Measurements from ENCODE around the gene ANO4.
"Not testable (repeated sequence)": the region's sequence is repeated elsewhere in the genome, so short reads cannot be mapped to it uniquely, and the experiment has no call there.

ANO4 gene

DNA sequence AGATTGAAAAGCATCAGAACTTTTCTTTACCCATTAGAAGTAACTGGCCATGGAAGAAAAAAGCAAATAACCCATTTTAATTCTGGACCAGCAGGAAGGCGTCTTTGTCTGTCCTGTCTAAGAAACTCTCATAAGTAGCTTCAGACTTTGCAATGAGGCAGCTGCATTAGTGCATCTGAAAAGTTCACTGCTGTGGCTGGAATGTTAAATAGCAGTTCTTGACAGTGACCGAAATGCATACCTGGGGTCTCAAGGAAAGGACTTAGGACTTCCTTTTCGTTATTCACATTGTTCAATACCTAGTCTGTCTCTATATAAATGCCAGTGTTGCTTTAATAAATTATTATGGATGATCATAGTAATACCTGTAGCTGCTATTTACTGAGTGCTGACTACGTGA lies 125.9 kb downstream of the ANO4 start:
- Histone ChIP-seq H3K4me3 (ENCODE audit: low read depth in 1 of 2, low read length in 2 of 2) (no peak overlapping the region), H3K27ac (ENCODE audit: low read depth, low read length) (no peak overlapping the region), H3K9me3 (ENCODE audit: low read length) (no peaks in the 10 kb centered on the region), H3K4me1 (ENCODE audit: insufficient read depth, low read length) (no peaks in the 10 kb centered on the region), H3K9ac (ENCODE audit: low read length) (no peak overlapping the region), H3K27me3 (ENCODE audit: control insufficient read depth in 1 of 2, insufficient read depth in 2 of 2, low read length in 2 of 2) (no peaks in the 10 kb centered on the region), H3K36me3 (ENCODE audit: insufficient read depth, low read length) (no peaks in the 10 kb centered on the region)

DNA sequence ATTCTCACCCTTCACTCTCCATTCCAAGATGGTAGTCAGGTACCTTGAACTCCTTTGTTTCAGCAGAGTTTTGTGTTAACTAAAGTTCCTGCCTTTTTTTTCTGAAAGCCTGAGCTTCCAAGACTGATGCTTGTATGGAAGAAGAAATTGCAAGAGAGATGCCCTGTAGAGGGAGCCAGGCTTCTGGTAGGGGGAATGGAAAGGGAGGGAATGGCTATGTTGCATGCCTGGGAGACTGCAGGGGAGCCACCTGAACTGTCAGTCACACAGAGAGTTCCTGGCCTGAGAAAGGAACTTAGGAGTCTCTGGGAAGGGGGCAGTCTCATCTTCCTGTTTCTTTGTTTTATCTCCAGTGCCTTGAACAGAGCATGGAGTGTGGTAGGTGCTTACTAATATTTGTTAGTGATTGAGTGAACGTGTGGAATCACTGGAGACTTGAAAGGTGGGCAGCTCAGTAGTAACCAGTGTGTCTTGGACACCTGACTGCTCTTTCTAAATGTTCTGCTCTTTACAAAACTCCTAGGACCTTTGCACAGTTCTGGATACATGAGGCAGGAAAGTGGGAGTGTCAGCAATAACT lies 132.2 kb downstream of the ANO4 start:
- H3K36me3 ChIP-seq (ENCODE audit: insufficient read depth, low read length), result no peaks in the 10 kb centered on the region
- no peak overlapping the region for H3K9ac ChIP-seq (ENCODE audit: low read length)
- H3K9me3 ChIP-seq (ENCODE audit: low read length), result no peaks in the 10 kb centered on the region
- no peaks in the 10 kb centered on the region for H3K4me1 ChIP-seq (ENCODE audit: insufficient read depth, low read length)
- H3K27me3 ChIP-seq (ENCODE audit: control insufficient read depth in 1 of 2, insufficient read depth in 2 of 2, low read length in 2 of 2), result no peaks in the 10 kb centered on the region
- no peak overlapping the region for H3K4me3 ChIP-seq (ENCODE audit: low read depth in 1 of 2, low read length in 2 of 2)
- no peak overlapping the region for H3K27ac ChIP-seq (ENCODE audit: low read depth, low read length)

DNA sequence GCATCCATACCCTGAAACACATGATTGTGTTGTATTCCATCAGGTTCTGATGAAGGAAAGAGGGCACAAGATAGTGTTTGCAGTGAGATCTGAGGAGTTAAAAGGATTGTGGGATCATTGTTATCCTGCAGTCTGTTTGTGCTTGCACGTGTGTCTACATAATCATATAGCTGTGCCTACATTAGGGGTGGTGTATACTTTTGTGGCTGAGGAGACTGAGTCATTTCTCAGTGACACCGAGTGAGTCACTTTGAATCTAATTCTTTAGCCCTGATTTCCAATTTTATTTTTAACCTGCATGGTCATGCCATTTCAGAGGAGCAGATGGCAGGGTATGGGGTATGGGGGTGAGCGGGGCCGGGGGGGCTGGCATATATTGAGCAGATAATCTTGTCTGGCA lies 133.2 kb downstream of the ANO4 start:
- Histone ChIP-seq H3K27ac (ENCODE audit: low read depth, low read length) (no peak overlapping the region), H3K27me3 (ENCODE audit: control insufficient read depth in 1 of 2, insufficient read depth in 2 of 2, low read length in 2 of 2) (no peaks in the 10 kb centered on the region), H3K9ac (ENCODE audit: low read length) (no peak overlapping the region), H3K4me3 (ENCODE audit: low read depth in 1 of 2, low read length in 2 of 2) (no peak overlapping the region), H3K9me3 (ENCODE audit: low read length) (no peaks in the 10 kb centered on the region), H3K36me3 (ENCODE audit: insufficient read depth, low read length) (no peaks in the 10 kb centered on the region), H3K4me1 (ENCODE audit: insufficient read depth, low read length) (no peaks in the 10 kb centered on the region)

- no peak overlapping the region for H3K27ac ChIP-seq (ENCODE audit: low read depth, low read length)
- H3K36me3 ChIP-seq (ENCODE audit: insufficient read depth, low read length), result no peaks in the 10 kb centered on the region
- no peaks in the 10 kb centered on the region for H3K4me1 ChIP-seq (ENCODE audit: insufficient read depth, low read length)
- no peak overlapping the region for H3K4me3 ChIP-seq (ENCODE audit: low read depth in 1 of 2, low read length in 2 of 2)
- H3K9me3 ChIP-seq (ENCODE audit: low read length), result no peaks in the 10 kb centered on the region
- H3K27me3 ChIP-seq (ENCODE audit: control insufficient read depth in 1 of 2, insufficient read depth in 2 of 2, low read length in 2 of 2), result no peaks in the 10 kb centered on the region
- no peak overlapping the region for H3K9ac ChIP-seq (ENCODE audit: low read length)
Measured at GRCh38 chr12:100932571-100932970, 138.0 kb downstream of the ANO4 start.

DNA sequence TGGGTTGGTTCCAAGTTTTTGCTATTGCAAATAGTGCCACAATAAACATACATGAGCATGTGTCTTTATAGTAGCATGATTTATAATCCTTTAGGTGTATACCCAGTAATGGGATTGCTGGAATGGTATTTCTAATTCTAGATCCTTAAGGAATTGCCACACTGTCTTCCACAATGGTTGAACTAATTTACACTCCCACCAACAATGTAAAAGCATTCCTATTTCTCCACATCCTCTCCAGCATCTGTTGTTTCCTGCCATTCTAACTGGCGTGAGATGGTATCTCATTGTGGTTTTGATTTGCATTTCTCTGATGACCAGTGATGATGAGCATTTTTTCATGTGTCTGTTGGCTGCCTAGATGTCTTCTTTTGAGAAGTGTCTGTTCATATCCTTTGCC lies 139.0 kb downstream of the ANO4 start:
- not testable (repeated sequence) for H3K27ac ChIP-seq (ENCODE audit: low read depth, low read length); H3K9me3 ChIP-seq (ENCODE audit: low read length); H3K4me1 ChIP-seq (ENCODE audit: insufficient read depth, low read length); H3K27me3 ChIP-seq (ENCODE audit: control insufficient read depth in 1 of 2, insufficient read depth in 2 of 2, low read length in 2 of 2); H3K9ac ChIP-seq (ENCODE audit: low read length); H3K36me3 ChIP-seq (ENCODE audit: insufficient read depth, low read length); H3K4me3 ChIP-seq (ENCODE audit: low read depth in 1 of 2, low read length in 2 of 2)

DNA sequence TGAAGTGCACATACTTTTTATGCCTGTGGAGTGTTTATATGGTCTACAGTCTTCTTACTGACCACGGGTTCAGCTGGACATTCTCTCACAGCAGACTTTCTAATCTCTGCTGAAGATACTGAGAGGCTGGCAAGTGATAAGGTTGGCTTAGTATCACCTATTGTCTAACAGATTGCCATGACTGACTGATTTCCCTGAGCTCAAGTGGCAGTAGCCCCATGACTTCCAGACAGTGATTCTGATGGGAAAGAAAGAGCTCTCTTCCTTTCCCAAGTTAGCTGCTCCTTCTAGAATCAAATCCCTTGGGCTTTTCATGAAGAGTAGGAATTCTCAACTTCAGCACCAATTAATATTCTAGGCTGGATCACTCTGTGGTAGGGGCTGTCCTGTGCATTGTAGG lies 141.4 kb downstream of the ANO4 start:
- Histone ChIP-seq H3K4me1 (ENCODE audit: insufficient read depth, low read length) (no peaks in the 10 kb centered on the region), H3K36me3 (ENCODE audit: insufficient read depth, low read length) (no peaks in the 10 kb centered on the region), H3K4me3 (ENCODE audit: low read depth in 1 of 2, low read length in 2 of 2) (no peak overlapping the region), H3K9me3 (ENCODE audit: low read length) (no peaks in the 10 kb centered on the region), H3K9ac (ENCODE audit: low read length) (no peak overlapping the region), H3K27me3 (ENCODE audit: control insufficient read depth in 1 of 2, insufficient read depth in 2 of 2, low read length in 2 of 2) (no peaks in the 10 kb centered on the region), H3K27ac (ENCODE audit: low read depth, low read length) (no peak overlapping the region)

GRCh38 chr12:100936661-100937060 lies 142.1 kb downstream of the ANO4 start:
- Histone ChIP-seq H3K27ac (ENCODE audit: low read depth, low read length) (no peak overlapping the region), H3K36me3 (ENCODE audit: insufficient read depth, low read length) (no peaks in the 10 kb centered on the region), H3K9me3 (ENCODE audit: low read length) (no peaks in the 10 kb centered on the region), H3K9ac (ENCODE audit: low read length) (no peak overlapping the region), H3K4me1 (ENCODE audit: insufficient read depth, low read length) (no peaks in the 10 kb centered on the region), H3K27me3 (ENCODE audit: control insufficient read depth in 1 of 2, insufficient read depth in 2 of 2, low read length in 2 of 2) (no peaks in the 10 kb centered on the region), H3K4me3 (ENCODE audit: low read depth in 1 of 2, low read length in 2 of 2) (no peak overlapping the region)

- no peak overlapping the region for H3K9ac ChIP-seq (ENCODE audit: low read length)
- H3K27ac ChIP-seq (ENCODE audit: low read depth, low read length), result no peak overlapping the region
- no peak overlapping the region for H3K4me3 ChIP-seq (ENCODE audit: low read depth in 1 of 2, low read length in 2 of 2)
- no peaks in the 10 kb centered on the region for H3K4me1 ChIP-seq (ENCODE audit: insufficient read depth, low read length)
- H3K27me3 ChIP-seq (ENCODE audit: control insufficient read depth in 1 of 2, insufficient read depth in 2 of 2, low read length in 2 of 2), result no peaks in the 10 kb centered on the region
- no peaks in the 10 kb centered on the region for H3K36me3 ChIP-seq (ENCODE audit: insufficient read depth, low read length)
- H3K9me3 ChIP-seq (ENCODE audit: low read length), result no peaks in the 10 kb centered on the region
Measured at GRCh38 chr12:100940503-100940902, 145.9 kb downstream of the ANO4 start.

- Histone ChIP-seq H3K4me3 (ENCODE audit: low read depth in 1 of 2, low read length in 2 of 2) (no peak overlapping the region), H3K27me3 (ENCODE audit: control insufficient read depth in 1 of 2, insufficient read depth in 2 of 2, low read length in 2 of 2) (no peaks in the 10 kb centered on the region), H3K36me3 (ENCODE audit: insufficient read depth, low read length) (no peaks in the 10 kb centered on the region), H3K27ac (ENCODE audit: low read depth, low read length) (no peak overlapping the region), H3K9ac (ENCODE audit: low read length) (no peak overlapping the region), H3K4me1 (ENCODE audit: insufficient read depth, low read length) (no peaks in the 10 kb centered on the region), H3K9me3 (ENCODE audit: low read length) (no peaks in the 10 kb centered on the region)
Measured at GRCh38 chr12:100942984-100943749, 148.6 kb downstream of the ANO4 start.

GRCh38 chr12:100951756-100952155 lies 157.2 kb downstream of the ANO4 start:
- Histone ChIP-seq H3K4me1 (ENCODE audit: insufficient read depth, low read length) (no peaks in the 10 kb centered on the region), H3K36me3 (ENCODE audit: insufficient read depth, low read length) (no peaks in the 10 kb centered on the region), H3K27me3 (ENCODE audit: control insufficient read depth in 1 of 2, insufficient read depth in 2 of 2, low read length in 2 of 2) (no peaks in the 10 kb centered on the region), H3K9me3 (ENCODE audit: low read length) (no peaks in the 10 kb centered on the region), H3K9ac (ENCODE audit: low read length) (no peak overlapping the region), H3K27ac (ENCODE audit: low read depth, low read length) (no peak overlapping the region), H3K4me3 (ENCODE audit: low read depth in 1 of 2, low read length in 2 of 2) (no peak overlapping the region)

GRCh38 chr12:100953217-100953616 lies 158.6 kb downstream of the ANO4 start:
- Histone ChIP-seq H3K4me1 (ENCODE audit: insufficient read depth, low read length) (no peaks in the 10 kb centered on the region), H3K9me3 (ENCODE audit: low read length) (no peaks in the 10 kb centered on the region), H3K9ac (ENCODE audit: low read length) (no peak overlapping the region), H3K27ac (ENCODE audit: low read depth, low read length) (no peak overlapping the region), H3K27me3 (ENCODE audit: control insufficient read depth in 1 of 2, insufficient read depth in 2 of 2, low read length in 2 of 2) (no peaks in the 10 kb centered on the region), H3K4me3 (ENCODE audit: low read depth in 1 of 2, low read length in 2 of 2) (no peak overlapping the region), H3K36me3 (ENCODE audit: insufficient read depth, low read length) (no peaks in the 10 kb centered on the region)

- no peak overlapping the region for H3K4me3 ChIP-seq (ENCODE audit: low read depth in 1 of 2, low read length in 2 of 2)
- H3K36me3 ChIP-seq (ENCODE audit: insufficient read depth, low read length), result no peaks in the 10 kb centered on the region
Measured at GRCh38 chr12:100953677-100954076, 159.1 kb downstream of the ANO4 start.

More at GRCh38 chr12:100953677-100954076, 159.1 kb downstream of the ANO4 start:
- H3K27me3 ChIP-seq (ENCODE audit: control insufficient read depth in 1 of 2, insufficient read depth in 2 of 2, low read length in 2 of 2), result no peaks in the 10 kb centered on the region
- no peak overlapping the region for H3K27ac ChIP-seq (ENCODE audit: low read depth, low read length)
- H3K4me1 ChIP-seq (ENCODE audit: insufficient read depth, low read length), result no peaks in the 10 kb centered on the region
- no peaks in the 10 kb centered on the region for H3K9me3 ChIP-seq (ENCODE audit: low read length)
- no peak overlapping the region for H3K9ac ChIP-seq (ENCODE audit: low read length)

Measured in muscle layer of colon (tissue), 2 donors.